ENCODE results near the gene MB21D2. TPM values are rescaled to one million over a fixed set of nuclear protein-coding genes. Genes with fewer than 3 reads are reported as not detected.
"Not testable (repeated sequence)": the region's sequence is repeated elsewhere in the genome, so short reads cannot be mapped to it uniquely, and the experiment has no call there.

The MB21D2 gene
- total RNA-seq, 1 donor from 2014 or later, result 33.0 TPM

DNA sequence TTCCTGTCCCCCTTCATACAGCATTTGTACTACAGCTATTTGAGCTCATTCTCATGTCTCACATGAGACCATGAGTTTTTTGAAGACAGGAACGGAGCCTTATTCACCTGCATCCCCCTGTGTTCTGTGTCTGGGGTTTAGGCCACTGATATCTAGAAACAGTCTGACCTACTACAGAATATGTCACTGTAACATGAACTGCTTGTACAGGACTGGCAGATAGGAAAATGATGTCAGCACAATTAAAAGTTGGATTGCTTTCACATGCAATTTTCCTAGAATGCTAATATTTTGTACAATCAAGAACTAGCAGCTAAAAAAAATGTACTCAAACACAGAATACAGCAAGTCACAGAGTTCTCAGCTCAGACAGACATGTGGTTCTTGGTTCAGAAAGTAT, 99.5 kb downstream of the MB21D2 start:
- intact Hi-C loops (cut with micrococcal nuclease), result loop anchor here (2.0 to 10.0 kb wide), 4 partner anchors 21 to 775 kb away; partner anchors contain the start of gene OPA1

DNA sequence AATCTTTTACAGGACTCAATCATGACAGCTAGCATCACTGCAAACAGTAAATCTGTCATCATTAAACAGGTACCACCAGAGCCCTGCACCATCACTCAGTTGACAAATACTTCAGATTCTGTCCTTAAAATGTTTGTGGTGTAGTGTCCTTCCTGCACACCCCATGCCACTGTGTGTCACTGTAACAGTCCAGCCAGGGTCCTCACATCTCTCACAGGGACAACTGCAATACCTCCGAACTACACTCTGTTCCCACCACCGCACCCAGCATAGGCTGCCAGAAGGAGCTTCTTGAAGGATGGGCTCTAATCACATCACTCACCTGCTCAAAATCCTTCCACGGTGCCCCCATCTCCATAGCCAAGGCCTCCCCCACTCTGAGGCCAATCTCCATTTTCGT, 100.2 kb downstream of the MB21D2 start:
- intact Hi-C loops (cut with micrococcal nuclease), result loop anchor here (5.0 to 10.0 kb wide), 2 partner anchors 250 to 647 kb away; no protein-coding TSS in a partner anchor

GRCh38 chr3:192817053-192817452, 100.6 kb downstream of the MB21D2 start:
- intact Hi-C loops (cut with micrococcal nuclease), result loop anchor here (5.0 to 10.0 kb wide), 2 partner anchors 250 to 648 kb away; no protein-coding TSS in a partner anchor

DNA sequence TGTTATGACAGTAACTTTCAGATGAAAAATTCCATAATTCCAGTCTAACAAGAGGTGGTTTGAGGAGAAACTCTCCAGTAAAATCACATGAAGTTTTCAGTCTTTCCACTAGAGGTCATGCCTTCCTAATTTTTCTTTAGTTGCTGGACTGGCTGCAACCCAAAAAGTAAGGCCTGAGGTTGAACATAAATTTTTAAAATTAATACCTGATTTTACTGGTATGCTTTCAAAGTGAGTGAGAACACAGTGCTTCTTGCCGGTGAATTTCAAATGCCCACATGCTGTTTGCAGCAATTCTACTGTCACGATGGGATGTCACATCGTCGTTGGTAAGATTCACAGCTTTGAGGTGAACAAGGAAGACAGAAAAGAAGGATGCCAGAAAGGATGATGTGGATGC, 101.3 kb downstream of the MB21D2 start:
- intact Hi-C loops (cut with micrococcal nuclease), result loop anchor here (1.0 to 10.0 kb wide), 5 partner anchors 101 to 756 kb away; partner anchors contain the start of gene MB21D2

- intact Hi-C loops (cut with micrococcal nuclease), result loop anchor here (1.0 to 10.0 kb wide), 3 partner anchors 228 to 759 kb away; no protein-coding TSS in a partner anchor
Observed at GRCh38 chr3:192812743-192813383, 104.8 kb downstream of the MB21D2 start.

GRCh38 chr3:192805711-192806110, 111.9 kb downstream of the MB21D2 start:
- intact Hi-C loops (cut with micrococcal nuclease), result no loop called here

- intact Hi-C loops (cut with micrococcal nuclease), result no loop called here
Observed at GRCh38 chr3:192804502-192804901, 113.2 kb downstream of the MB21D2 start.

DNA sequence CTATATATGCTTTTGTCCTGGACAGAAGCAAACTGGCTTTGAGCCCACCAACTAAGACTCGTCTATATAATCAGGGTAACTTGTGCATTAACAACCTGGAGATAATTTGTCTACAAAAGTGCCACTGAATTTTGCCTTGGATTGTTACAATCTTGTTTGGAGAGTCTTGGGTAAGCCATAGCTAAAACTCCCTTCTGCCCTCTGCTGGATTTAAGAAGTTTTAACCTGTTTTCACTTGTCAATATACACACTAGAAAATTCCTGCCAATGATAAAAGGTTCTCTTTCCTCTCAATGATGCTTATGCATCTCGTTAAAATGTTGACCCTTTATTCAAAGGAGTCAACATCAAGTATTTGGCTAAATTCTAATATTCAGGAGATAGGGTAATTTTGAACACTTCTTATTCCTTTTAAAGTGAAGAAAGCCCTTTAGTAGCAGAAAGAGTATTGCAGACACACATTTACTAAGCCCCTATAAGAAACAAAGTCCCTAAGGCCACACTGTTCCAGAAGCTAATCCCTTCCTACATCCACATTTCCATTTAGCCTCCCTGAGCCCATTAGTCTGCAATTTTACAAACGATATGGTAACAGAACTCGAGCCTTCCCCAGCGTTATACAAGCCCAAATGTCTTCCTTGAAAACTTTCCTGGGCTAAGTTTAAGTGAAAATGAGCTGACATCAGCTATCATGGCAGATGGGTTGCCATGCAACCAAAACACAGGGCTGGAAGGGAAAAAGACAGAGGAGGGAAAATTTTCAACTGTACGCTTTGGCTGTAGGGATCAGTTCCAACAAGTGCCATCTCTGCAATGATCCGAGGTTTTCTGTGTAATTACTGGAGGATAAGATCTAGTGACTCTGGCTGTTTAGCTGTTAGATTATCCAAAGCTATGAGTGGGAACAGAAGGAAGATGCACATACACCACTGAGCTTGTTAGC, 114.4 kb downstream of the MB21D2 start:
- intact Hi-C loops (cut with micrococcal nuclease), result loop anchor here (1.0 kb wide), 1 partner anchor 237 kb away; no protein-coding TSS in a partner anchor

- intact Hi-C loops (cut with micrococcal nuclease), result no loop called here
Observed at GRCh38 chr3:192801985-192802384, 115.7 kb downstream of the MB21D2 start.

DNA sequence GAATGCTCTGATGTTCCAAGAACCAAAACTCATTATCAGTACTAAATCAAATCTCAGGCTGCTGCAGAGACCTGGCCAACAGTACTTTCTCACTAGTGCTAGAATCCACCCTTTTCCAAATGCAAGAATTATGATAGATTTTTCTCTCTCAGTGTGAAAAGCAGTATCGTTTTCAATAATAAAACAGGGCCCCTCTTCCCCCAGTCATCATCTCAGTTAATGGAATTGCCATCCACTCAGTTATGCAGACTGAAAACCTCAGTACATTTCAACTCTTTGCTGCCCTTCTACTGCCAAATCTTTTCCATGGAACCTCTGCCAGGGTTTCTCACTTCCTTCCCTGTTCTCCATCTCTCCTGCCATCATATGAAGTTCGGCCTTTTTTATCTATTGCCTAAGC, 117.9 kb downstream of the MB21D2 start:
- intact Hi-C loops (cut with micrococcal nuclease), result no loop called here

GRCh38 chr3:192795021-192795420, 122.6 kb downstream of the MB21D2 start:
- intact Hi-C loops (cut with micrococcal nuclease), result no loop called here

GRCh38 chr3:192794216-192794615, 123.4 kb downstream of the MB21D2 start:
- intact Hi-C loops (cut with micrococcal nuclease), result no loop called here

- intact Hi-C loops (cut with micrococcal nuclease), result not testable (repeated sequence)
Observed at GRCh38 chr3:192788816-192789515, 128.7 kb downstream of the MB21D2 start.

GRCh38 chr3:192778508-192778907, 139.1 kb downstream of the MB21D2 start:
- intact Hi-C loops (cut with micrococcal nuclease), result no loop called here

DNA sequence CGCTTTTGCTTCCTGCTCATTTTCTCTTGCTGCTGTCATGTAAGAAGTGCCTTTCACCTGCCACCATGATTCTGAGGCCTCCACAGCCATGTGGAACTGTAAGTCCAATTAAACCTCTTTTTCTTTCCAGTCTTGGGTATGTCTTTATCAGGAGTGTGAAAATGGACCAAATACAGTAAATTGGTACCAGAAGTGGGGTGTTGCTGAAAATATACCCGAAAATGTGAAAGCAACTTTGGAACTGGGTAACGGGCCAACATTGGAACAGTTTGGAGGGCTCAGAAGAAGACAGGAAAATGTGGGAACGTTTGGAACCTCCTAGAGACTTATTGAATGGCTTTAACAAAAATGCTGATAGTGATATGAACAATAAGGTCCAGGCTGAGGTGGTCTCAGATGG, 143.3 kb downstream of the MB21D2 start:
- intact Hi-C loops (cut with micrococcal nuclease), result not testable (repeated sequence)

DNA sequence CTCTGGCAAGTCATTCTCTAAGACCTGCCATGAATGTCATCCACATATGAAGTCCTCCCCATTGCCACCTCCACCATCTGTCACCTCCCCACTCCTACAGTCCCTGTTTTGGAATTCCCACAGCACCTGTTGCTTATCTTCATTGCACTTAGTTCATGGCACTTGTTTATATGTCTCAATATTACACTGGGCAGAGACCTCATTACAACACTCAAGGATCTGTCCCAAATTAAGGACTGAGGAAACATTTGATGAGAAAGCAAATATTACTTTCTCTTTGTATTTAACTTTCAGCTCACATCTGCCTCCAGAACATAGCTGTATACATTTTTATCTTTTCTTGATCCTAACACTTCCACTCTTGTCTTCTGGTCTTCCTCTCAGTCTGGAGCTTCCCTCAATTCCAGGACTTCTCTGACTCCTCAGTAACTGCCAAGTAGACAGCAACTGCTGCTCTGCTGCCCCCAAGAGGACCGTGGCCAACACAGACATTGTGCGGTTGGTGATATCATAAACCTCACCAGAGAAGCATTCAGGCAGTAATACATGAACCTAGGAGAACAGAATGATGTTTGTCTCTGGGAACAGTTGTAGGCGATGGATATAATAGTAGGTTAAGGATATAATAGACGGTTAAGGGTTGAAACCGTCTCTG, 145.3 kb downstream of the MB21D2 start:
- intact Hi-C loops (cut with micrococcal nuclease), result no loop called here

GRCh38 chr3:192758654-192759053, 159.0 kb downstream of the MB21D2 start:
- intact Hi-C loops (cut with micrococcal nuclease), result no loop called here

GRCh38 chr3:192751148-192751547, 166.5 kb downstream of the MB21D2 start:
- intact Hi-C loops (cut with micrococcal nuclease), result no loop called here

GRCh38 chr3:192750201-192750600, 167.5 kb downstream of the MB21D2 start:
- intact Hi-C loops (cut with micrococcal nuclease), result no loop called here

- intact Hi-C loops (cut with micrococcal nuclease), result no loop called here
Observed at GRCh38 chr3:192747746-192748145, 169.9 kb downstream of the MB21D2 start.

GRCh38 chr3:192747145-192747544, 170.5 kb downstream of the MB21D2 start:
- intact Hi-C loops (cut with micrococcal nuclease), result no loop called here

Measured in T-helper 1 cell treated with Interleukin-12 subunit alpha and Interleukin-12 subunit beta and Interleukin-4 antibody, amounts not matched to agents 30 ng/mL and 1 ng/mL, for 36 hours (primary cell).